Measurements from ENCODE around the gene PPP1R3D. TPM values are rescaled to one million over a fixed set of nuclear protein-coding genes. Genes with fewer than 3 reads are reported as not detected.

Gene PPP1R3D
- total and polyA plus RNA-seq, 9 donors: 4.1 to 9.8 (median 6.0) TPM

- DNase-seq: no peak
- Histone ChIP-seq H3K4me3 (no peak overlapping the region), H3K9me3 (no peaks in the 10 kb centered on the region), H3K36me3 (no peaks in the 10 kb centered on the region), H3K4me1 (ENCODE audit: insufficient read depth) (no peaks in the 10 kb centered on the region), H3K27ac (no peak overlapping the region), H3K27me3 (no peaks in the 10 kb centered on the region)
- intact Hi-C loops (cut with DNase I): no loop called here
- WGBS, 3 donors: 80 to 88% (median 83%) methylated on average over 7 of the region's 7 CpGs
- no peak for TF ChIP-seq EP300 (IDR thresholded peaks at IDR 0.05)
- no peak for TF ChIP-seq CTCF (IDR thresholded peaks at IDR 0.05)
- no peak for TF ChIP-seq POLR2A (IDR thresholded peaks at IDR 0.05)
Observed at GRCh38 chr20:59944726-59945125, 4.6 kb upstream of the PPP1R3D start.

- Histone ChIP-seq H3K4me1 (ENCODE audit: insufficient read depth) (peaks cover 12% of the 10 kb centered on the region), H3K27ac (no peak overlapping the region), H3K9me3 (no peaks in the 10 kb centered on the region), H3K27me3 (no peaks in the 10 kb centered on the region), H3K36me3 (no peaks in the 10 kb centered on the region), H3K4me3 (no peak overlapping the region)
- no peak for DNase-seq
- TF ChIP-seq CTCF (IDR thresholded peaks at IDR 0.05) (no peak), POLR2A (IDR thresholded peaks at IDR 0.05) (no peak), EP300 (IDR thresholded peaks at IDR 0.05) (no peak)
- intact Hi-C loops (cut with DNase I): no loop called here
- 85 to 90% (median 90%) methylated on average over 2 of the region's 2 CpGs for WGBS, 3 donors
Observed at GRCh38 chr20:59942245-59942644, 2.1 kb upstream of the PPP1R3D start.

GRCh38 chr20:59940956-59941294 lies 820 bp upstream of the PPP1R3D start:
- peaks cover 12% of the 10 kb centered on the region for H3K4me1 ChIP-seq (ENCODE audit: insufficient read depth)
- peak overlapping the region; percentile 71 for H3K4me3 ChIP-seq
- WGBS, 3 donors: 0% methylated on average over 4 of the region's 4 CpGs

GRCh38 chr20:59939879-59940128 lies 301 bp downstream of the PPP1R3D start:
- Histone ChIP-seq H3K27ac (peak overlapping the region; percentile 46 to 95), H3K9me3 (no peaks in the 10 kb centered on the region), H3K4me1 (ENCODE audit: insufficient read depth) (peaks cover 12% of the 10 kb centered on the region), H3K36me3 (no peaks in the 10 kb centered on the region), H3K27me3 (no peaks in the 10 kb centered on the region), H3K4me3 (peak overlapping the region; percentile 71)
- peak in 4 of 5 donors; percentile 31 to 69 (median 45) for DNase-seq
- no peak for TF ChIP-seq CTCF (IDR thresholded peaks at IDR 0.05)
- no peak for TF ChIP-seq EP300 (IDR thresholded peaks at IDR 0.05)
- TF ChIP-seq POLR2A (IDR thresholded peaks at IDR 0.05): no peak
- WGBS, 3 donors: 0% methylated on average over 24 of the region's 24 CpGs
- intact Hi-C loops (cut with DNase I): loop anchor here in 1 of 4 donors (10.0 kb wide), 1 partner anchor 365 kb away; no protein-coding TSS in a partner anchor

More at GRCh38 chr20:59940956-59941294, 820 bp upstream of the PPP1R3D start:
- Histone ChIP-seq H3K27ac (peak overlapping the region in 1 of 2 donors; percentile 95), H3K36me3 (no peaks in the 10 kb centered on the region), H3K27me3 (no peaks in the 10 kb centered on the region), H3K9me3 (no peaks in the 10 kb centered on the region)
- intact Hi-C loops (cut with DNase I): no loop called here
- DNase-seq: no peak
- TF ChIP-seq EP300 (IDR thresholded peaks at IDR 0.05) (no peak), POLR2A (IDR thresholded peaks at IDR 0.05) (no peak), CTCF (IDR thresholded peaks at IDR 0.05) (no peak)

Measured in ovary (tissue), 9 donors.